ENCODE measurements around the gene CDK5. TPM values are rescaled to one million over a fixed set of nuclear protein-coding genes. Genes with fewer than 3 reads are reported as not detected.
A peak's percentile ranks its signal among the peaks of the same experiment; 100 is the strongest.

The CDK5 gene
- total and polyA plus RNA-seq, 2 of the 13 experiments (the other 11 are each of a cell fraction or from before 2014, with no cell fraction given) = 16.4 to 21.3 TPM

GRCh38 chr7:151028131-151028947 is 29.4 kb downstream of the CDK5 start, which contains the start of gene ABCB8 (continued):
- TF ChIP-seq ZNF75D (CRISPR knock-in tag; IDR thresholded peaks at IDR 0.05; ENCODE audit: borderline replicate concordance) (no peak), DZIP1 (CRISPR knock-in tag; IDR thresholded peaks at IDR 0.05) (no peak), ZNF639 (CRISPR knock-in tag; conservative IDR thresholded peaks at IDR 0.05) (no peak), HCFC1 (IDR thresholded peaks at IDR 0.05; ENCODE audit: low read depth, low read length) (peak; percentile 77), MIER3 (CRISPR knock-in tag; IDR thresholded peaks at IDR 0.05; ENCODE audit: borderline replicate concordance) (peak; percentile 70; the same call in 1 of the 2 replicates), SRSF9 (IDR thresholded peaks at IDR 0.05; ENCODE audit: borderline replicate concordance, insufficient read depth, low read depth, low read length, poor library complexity, severe bottlenecking) (no peak), SMAD3 (CRISPR knock-in tag; IDR thresholded peaks at IDR 0.05) (peak; percentile 76), CENPT (CRISPR knock-in tag; IDR thresholded peaks at IDR 0.05; ENCODE audit: low read depth) (no peak), LCORL (IDR thresholded peaks at IDR 0.05) (no peak), LCORL (CRISPR knock-in tag; IDR thresholded peaks at IDR 0.05) (peak; percentile 32), SP140L (CRISPR knock-in tag; IDR thresholded peaks at IDR 0.05; ENCODE audit: borderline replicate concordance) (no peak), ZBTB46 (CRISPR knock-in tag; IDR thresholded peaks at IDR 0.05; ENCODE audit: borderline replicate concordance) (no peak), GMEB2 (CRISPR knock-in tag; IDR thresholded peaks at IDR 0.05; ENCODE audit: low read depth) (no peak), ZNF562 (CRISPR knock-in tag; IDR thresholded peaks at IDR 0.05; ENCODE audit: borderline replicate concordance) (no peak), NFKBIZ (CRISPR knock-in tag; IDR thresholded peaks at IDR 0.05) (no peak), ZBTB37 (CRISPR knock-in tag; IDR thresholded peaks at IDR 0.05) (no peak), ZNF460 (CRISPR knock-in tag; IDR thresholded peaks at IDR 0.05; ENCODE audit: borderline replicate concordance) (no peak), HNF4G (IDR thresholded peaks at IDR 0.05; ENCODE audit: borderline replicate concordance, low read depth, low read length) (no peak), HNF4G (CRISPR knock-in tag; IDR thresholded peaks at IDR 0.05; ENCODE audit: borderline replicate concordance, low read depth) (no peak)

Measured in HepG2 (cell line).